Fibroblast of skin of left quadriceps (primary cell): Measurements from ENCODE around the gene ATG10.

Experiments
- DNase-seq, 2 experiments: peaks; one replicate each; pipeline ENCODE4 v3.0.0-alpha.2; 2013; ENCODE audit warnings: low read depth in 2 of 2

Gene ATG10

DNA sequence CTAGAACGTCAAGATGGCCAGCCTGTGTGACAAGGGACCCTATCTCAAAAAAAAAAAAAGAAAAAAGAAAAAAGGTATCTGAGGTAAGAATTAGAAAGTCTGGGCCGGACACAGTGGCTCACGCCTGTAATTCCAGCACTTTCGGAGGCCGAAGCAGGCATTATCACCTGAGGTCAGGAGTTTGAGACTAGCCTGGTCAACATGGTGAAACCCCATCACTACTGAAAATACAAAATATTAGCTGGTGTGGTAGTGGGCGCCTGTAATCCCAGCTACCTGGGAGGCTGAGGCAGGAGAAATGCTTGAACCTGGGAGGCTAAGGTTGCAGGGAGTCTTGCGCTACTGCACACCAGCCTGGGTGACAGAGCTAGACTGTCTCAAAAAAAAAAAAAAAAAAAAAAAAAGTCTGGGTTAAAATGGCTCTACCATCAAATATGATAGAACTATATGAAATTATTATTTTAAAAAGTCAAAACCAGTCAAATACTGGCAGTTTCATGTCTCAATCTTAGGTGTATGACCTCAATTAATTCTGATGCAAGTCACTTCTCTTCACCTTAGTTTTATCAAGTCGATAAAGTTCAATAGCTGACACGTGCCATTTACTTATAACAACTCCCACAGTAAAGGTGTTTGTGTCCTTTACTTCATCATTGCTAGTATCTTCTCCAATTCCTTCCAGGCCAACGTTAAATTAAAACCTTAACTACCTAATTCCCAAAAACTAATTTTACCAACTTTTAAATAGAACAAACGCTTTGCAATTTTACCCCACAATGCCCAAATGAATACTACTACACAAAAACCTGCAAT is 305.2 kb downstream of the ATG10 start:
- no peak for DNase-seq

DNA sequence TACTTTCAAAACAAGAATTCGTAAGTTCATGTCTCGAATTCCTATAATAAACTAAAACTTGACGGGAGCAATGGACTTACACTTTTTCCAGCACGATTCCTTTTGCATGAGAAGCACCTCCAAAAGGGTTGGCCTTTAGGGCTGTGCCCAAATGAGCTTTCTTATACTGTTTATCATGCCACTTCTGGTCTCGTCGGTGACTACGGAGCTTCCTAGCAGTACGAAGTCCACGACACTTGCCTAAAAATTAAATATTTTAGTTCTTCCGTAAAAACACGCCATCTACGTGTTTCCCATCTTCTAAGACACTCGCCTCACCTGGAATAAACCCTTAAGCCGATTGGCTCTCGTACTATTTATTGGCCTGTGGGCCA is 305.8 kb downstream of the ATG10 start:
- no peak for DNase-seq

- peak; percentile 85 to 87 for DNase-seq
Measured at GRCh38 chr5:82277987-82278710, 306.3 kb downstream of the ATG10 start, which contains the start of gene RPS23. RPS23 (minus strand) TSS chr5:82278354; CDS start chr5:82278323, 31 bp downstream.

DNA sequence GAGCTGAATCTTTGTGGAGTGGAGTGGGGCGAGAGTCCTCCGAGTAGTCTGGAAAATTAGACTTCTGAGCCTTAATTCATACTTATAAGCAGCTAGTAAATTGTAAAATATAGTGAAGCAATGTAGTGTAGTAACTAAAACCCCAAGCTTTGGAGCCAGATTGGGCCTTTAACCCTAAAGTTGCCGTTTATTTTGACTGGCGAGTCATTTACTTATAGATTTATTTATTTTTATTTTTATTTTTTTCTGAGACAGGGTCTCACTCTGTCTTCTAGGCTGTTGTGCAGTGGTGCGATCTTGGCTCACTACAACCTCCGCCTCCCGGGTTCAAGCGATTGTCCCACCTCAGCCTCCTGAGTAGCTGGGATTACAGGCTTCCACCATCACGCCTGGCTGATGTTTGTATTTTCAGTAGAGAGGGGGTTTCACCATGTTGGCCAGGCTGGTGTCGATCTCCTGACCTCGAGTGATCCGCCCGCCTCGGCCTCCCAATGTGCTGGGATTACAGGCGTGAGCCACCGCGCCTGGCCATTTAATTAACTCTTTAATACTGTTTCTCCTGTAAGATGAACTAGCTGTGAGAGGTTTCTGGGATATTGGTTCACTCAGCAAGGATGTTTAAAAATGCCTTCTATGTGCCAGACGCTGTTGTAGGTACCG is 307.0 kb downstream of the ATG10 start:
- no peak for DNase-seq

DNA sequence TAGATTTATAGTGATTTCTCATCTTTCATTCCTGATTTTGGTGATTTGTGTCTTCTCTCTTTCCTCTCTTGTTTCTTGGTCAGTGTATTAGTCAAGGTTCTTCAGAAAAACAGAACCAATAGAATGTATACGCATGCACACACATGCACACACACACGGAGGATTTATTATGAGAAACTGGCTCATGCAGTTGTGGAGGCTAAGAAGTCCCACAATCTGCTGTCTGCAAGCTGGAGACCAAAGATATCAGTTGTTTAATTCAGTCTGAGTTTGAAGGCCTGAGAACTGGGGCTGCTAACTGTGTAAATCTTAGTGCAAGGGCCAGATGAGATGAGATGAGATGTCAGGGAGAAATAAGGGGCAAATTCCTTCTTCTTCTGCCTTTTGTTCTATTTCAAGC is 312.1 kb downstream of the ATG10 start:
- DNase-seq: no peak

- DNase-seq: no peak
Measured at GRCh38 chr5:82285206-82285605, 313.4 kb downstream of the ATG10 start.

DNA sequence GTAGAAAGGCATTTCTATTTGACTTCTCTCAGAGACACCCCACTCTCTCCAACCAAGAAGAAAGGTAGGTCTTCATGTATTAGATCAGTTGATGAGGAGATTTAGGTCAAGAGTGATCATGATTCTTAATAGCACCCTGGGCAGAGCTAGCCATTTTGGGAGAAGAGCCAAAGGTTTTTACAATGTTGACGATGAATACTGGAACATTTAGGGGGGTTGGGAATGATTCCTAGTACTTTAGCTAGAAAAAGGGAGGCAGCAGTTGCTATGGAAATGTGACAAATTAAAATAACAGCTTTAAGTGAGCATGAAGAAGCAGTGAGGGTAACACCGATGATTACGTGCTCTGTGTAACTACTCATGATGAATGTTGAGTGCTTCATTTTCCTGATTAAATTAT is 315.8 kb downstream of the ATG10 start:
- no peak for DNase-seq

DNA sequence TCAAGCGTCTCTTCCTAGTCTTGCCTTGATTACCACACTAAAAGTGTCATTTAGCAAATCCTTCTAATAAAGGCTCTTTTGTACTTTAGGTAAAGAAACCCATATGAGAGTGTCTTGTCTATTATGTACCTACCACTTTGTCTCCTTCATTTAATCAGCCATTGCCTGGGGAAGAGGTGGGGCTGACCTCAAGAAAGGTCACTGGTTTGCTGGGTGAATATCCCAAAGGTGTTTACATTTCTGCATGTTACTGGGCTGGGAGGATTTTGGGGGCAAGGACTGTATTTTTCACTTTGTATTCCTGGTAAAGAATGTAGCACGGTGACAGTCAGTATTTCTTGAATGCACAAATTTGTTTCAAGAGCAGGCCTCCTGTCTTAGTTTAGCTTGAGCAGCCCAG is 318.2 kb downstream of the ATG10 start:
- DNase-seq: no peak

- no peak for DNase-seq
Measured at GRCh38 chr5:82290908-82291307, 319.1 kb downstream of the ATG10 start.

DNA sequence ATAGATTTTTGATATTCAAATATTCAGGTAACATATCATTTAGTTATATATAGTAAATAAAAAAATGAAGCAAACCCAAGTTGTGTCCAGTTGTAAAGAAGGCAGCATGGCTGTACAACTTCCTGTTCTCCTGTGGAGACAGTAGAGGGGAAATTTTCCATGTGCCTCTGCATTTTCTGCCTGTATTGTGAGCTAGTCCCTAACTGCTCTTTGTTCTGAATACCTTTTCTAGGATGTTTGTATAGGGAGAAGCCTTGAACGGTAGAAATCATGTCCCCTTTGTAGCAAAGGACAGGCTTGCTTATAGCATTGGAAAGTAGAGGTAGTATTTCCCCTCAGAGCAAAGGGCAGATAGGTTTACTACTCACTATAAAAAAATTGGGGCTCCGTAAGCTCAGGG is 319.6 kb downstream of the ATG10 start:
- no peak for DNase-seq

DNA sequence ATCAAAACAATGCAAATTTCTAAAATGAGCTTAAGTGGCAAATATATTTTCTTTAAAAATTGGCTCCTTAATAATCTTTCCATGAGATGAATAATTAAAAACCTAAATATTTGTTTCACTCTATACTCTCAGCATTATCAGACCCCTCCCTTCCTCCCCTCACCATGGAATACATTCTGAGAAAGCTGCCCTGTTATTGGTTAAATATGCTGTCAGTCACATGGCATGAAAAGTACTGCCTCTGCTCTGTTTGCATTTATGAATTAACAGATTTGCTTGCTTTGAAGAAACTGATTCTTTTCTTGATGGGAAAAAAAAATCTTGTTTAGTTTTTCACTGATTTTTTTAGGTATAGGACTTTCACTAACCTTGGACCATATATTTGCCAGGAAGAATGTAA is 323.3 kb downstream of the ATG10 start:
- no peak for DNase-seq

GRCh38 chr5:82295959-82296531 is 324.2 kb downstream of the ATG10 start:
- DNase-seq: no peak

DNA sequence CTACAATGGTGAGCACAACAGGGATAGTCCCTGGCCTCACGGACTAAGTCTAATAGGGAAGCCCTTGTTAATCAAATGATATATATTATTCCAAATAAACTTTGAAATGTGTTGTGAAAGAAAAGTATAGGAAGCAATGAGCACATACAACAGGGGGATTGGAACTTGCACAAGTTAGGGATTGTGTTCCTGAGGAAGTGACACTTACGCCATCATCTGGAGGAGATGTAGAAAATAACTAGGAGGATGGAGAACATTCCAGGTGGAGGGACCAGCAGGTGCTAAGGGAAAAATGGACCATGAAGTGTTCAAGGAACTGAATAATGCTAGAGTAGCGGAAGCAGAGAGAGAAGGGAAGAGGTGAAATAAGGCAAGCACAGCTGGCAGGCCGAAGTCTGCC is 325.1 kb downstream of the ATG10 start:
- DNase-seq: no peak

- DNase-seq: no peak
Measured at GRCh38 chr5:82297711-82298110, 325.9 kb downstream of the ATG10 start.

DNA sequence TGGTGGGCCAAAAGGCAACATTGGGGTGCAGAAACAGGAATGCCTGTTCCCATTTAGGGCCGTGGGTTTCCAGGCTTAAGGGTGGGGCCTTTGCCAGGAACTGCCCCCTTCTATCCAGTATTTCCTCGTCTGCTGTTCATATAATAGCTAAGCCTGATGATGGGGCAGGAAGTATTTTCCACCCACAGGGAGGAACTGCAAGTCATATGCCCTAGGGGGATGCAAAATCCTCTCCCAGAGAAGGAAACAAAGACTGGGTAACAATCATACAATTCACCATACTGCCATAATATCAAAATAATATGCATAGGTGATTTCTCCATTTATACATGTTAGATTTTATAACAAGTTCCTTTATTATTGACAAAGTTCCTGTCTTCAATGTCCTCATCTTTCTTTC is 326.8 kb downstream of the ATG10 start:
- DNase-seq: no peak

DNA sequence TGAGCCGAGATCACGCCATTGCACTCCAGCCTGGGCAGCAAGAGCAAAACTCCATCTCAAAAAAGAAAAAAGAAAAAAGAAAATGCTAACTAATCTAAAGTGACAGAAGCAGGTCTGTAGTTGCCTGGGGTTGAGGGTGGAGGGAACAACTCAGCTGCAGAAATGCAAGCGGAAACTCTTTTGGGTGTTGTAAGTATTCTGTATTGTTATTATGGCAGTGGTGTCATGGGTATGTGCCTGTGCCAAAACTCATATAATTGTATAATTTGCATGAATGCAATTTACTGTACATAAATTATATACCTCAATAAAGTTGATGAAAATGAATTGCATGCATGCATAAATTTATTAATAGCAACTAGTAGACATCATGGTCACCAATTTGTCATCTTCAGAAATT is 329.4 kb downstream of the ATG10 start:
- DNase-seq: no peak
